22Rv1 (cell line): ENCODE measurements around the gene TSPAN5.

Experiments used
- CTCF ChIP-seq: fragments of 450-650 bp; IDR thresholded peaks from 2 replicates; pipeline ENCODE4 v1.5.1; 2017; ENCODE audit warnings: mild to moderate bottlenecking
- ZFX ChIP-seq: fragments of 450-650 bp; IDR thresholded peaks from 2 replicates; pipeline ENCODE4 v1.6.1; 2017; ENCODE audit warnings: antibody characterized with exemption, borderline replicate concordance

DNA sequence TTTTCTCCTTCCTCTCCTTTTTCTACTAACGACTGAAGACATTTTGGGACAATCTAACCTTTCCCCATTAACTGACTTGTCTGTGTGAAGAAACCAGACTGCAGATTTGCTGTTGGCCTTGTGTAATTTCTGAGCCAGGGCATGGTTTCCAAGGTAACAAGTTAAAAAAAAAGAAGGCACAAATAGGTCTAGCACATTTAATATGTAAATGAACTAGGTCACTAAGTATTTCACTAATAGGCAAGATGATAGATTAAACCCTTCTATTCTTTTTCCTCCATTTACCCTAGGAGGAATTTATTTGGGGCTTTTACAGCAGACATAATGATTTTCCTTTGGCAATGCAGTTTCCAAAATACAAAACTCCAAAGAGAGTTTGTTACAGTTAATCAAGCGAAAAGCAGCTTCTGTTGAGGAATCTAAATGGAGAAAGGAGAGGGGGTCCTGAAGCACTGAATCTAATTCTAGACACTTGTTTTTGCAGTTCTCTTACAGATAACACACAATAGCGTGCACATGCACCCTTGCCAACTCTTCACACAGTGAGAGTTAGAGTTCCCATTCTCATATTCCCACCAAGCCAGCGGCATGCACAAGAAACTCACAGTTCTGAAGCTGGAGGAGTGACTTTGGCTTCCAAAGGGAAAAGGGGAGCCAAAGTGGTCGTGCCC lies 72.0 kb downstream of the TSPAN5 start:
- TF ChIP-seq CTCF (no peak), ZFX (no peak)
